HFF-Myc (cell line): ENCODE results near the gene ANTKMT.
A peak's percentile ranks its signal among the peaks of the same experiment; 100 is the strongest.

Experiments used
- DNase-seq: peaks from one replicate; pipeline ENCODE4 v3.0.0-alpha.2; 2011; ENCODE audit warnings: low read depth; ENCODE audit errors: extremely low read depth
- H3K4me3 ChIP-seq: replicated peaks from 2 replicates; pipeline ENCODE4 v1.5.1; 2011; ENCODE audit warnings: low read depth, mild to moderate bottlenecking, control low read depth, low read length
- CTCF ChIP-seq: IDR thresholded peaks from 2 replicates; pipeline ENCODE4 v1.5.1; 2012; ENCODE audit warnings: mild to moderate bottlenecking, low read depth, low read length, control low read depth; ENCODE audit errors: missing control alignments

Gene ANTKMT

DNA sequence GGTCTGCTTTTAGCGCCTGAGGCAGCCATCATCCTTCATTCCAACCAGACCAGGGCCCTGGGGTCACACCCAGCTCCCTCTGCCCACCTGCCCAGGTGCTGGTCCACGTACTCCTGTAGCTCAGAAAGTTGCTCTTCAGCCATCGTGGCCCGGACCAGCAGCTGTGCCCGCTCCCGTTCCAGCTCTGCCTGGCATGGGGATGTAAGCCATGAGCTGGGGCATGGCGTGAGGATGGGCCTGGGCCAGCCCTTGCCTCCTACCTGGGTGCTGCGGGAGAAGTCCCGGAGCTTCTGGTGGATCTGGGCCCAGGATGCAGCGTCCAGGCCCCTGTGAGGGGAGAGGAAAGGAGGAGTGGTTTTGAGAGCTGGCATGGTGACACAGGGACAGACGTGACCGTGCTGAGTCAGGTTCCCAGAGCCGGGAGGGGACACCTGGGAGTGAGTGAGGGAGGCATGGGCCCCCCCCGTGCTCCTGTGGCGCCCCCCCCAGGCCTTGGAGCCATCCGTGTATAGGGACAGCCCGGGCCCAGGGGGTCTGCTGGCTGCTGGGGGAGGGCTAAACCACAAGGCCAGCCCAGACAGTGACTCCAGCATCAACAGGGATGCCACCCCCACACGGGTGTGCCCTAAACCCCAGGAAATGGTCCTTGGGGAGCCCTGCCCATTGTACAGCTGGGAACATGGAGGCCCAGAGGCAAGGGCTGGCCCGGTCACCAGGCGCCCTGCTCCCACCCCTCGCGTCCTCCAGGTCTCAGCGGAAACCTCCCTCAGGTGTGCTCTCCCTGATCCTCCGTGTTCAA lies 2.1 kb downstream of the ANTKMT start:
- H3K4me3 ChIP-seq = no peak overlapping the region
- no peak for TF ChIP-seq CTCF

GRCh38 chr16:723695-724094 lies 2.7 kb downstream of the ANTKMT start:
- no peak for DNase-seq

More for the DNA sequence above, 2.1 kb downstream of the ANTKMT start:
- no peak for DNase-seq

GRCh38 chr16:724188-725040 lies 3.5 kb downstream of the ANTKMT start:
- DNase-seq = no peak
- TF ChIP-seq CTCF = no peak
- H3K4me3 ChIP-seq = no peak overlapping the region

More at GRCh38 chr16:723695-724094, 2.7 kb downstream of the ANTKMT start:
- no peak for TF ChIP-seq CTCF
- H3K4me3 ChIP-seq = no peak overlapping the region

- no peak for DNase-seq
- TF ChIP-seq CTCF = no peak
- no peak overlapping the region for H3K4me3 ChIP-seq
Observed at GRCh38 chr16:725041-725376, 4.1 kb downstream of the ANTKMT start.

GRCh38 chr16:725463-726187 lies 4.7 kb downstream of the ANTKMT start:
- no peak for DNase-seq
- no peak overlapping the region for H3K4me3 ChIP-seq
- no peak for TF ChIP-seq CTCF

GRCh38 chr16:726188-726437 lies 5.2 kb downstream of the ANTKMT start:
- 0 out of 2 replicates have a peak overlapping the region, but pooled peaks have one; percentile 31 for H3K4me3 ChIP-seq
- TF ChIP-seq CTCF = no peak
- no peak for DNase-seq
